DND-41 (cell line): ENCODE measurements around the gene IQCH.

Experiments
- EZH2 ChIP-seq: IDR thresholded peaks from 3 replicates; pipeline ENCODE4 v1.6.1; 2012; ENCODE audit warnings: borderline replicate concordance, low read depth, mild to moderate bottlenecking, moderate library complexity, low read length, inconsistent platforms; ENCODE audit not compliant: severe bottlenecking
- TF ChIP-seq, protein P1 (sequence below): IDR thresholded peaks from 2 replicates; pipeline ENCODE4 v1.5.1; 2012; ENCODE audit warnings: borderline replicate concordance, low read length, moderate library complexity, mild to moderate bottlenecking; ENCODE audit not compliant: poor library complexity, severe bottlenecking; ENCODE audit errors: extremely low read depth

DNA sequence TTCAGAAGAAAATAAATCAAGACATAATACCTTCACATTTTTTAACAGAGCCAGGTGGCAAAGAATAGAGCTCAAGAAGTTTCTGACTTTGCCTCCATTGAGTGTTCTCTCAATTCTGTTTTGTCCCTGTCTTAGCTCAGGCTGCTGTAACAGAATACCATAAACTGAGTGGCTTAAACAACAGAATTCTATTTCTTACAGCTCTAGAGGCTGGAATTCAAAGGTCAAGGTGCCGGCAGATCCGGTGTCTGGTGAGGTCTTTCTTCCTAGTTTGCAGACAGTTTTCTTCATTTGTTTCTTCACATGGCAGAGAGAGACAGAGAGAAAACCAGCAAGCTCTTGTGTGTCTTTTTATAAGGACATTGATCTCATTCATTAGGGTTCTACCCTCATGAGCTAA is 25.6 kb downstream of the IQCH start:
- TF ChIP-seq, protein P1, sequence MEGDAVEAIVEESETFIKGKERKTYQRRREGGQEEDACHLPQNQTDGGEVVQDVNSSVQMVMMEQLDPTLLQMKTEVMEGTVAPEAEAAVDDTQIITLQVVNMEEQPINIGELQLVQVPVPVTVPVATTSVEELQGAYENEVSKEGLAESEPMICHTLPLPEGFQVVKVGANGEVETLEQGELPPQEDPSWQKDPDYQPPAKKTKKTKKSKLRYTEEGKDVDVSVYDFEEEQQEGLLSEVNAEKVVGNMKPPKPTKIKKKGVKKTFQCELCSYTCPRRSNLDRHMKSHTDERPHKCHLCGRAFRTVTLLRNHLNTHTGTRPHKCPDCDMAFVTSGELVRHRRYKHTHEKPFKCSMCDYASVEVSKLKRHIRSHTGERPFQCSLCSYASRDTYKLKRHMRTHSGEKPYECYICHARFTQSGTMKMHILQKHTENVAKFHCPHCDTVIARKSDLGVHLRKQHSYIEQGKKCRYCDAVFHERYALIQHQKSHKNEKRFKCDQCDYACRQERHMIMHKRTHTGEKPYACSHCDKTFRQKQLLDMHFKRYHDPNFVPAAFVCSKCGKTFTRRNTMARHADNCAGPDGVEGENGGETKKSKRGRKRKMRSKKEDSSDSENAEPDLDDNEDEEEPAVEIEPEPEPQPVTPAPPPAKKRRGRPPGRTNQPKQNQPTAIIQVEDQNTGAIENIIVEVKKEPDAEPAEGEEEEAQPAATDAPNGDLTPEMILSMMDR, result no peak
- no peak for TF ChIP-seq EZH2
